WTC11 (cell line): Measurements from ENCODE around the gene PCDHB6. TPM values are rescaled to one million over a fixed set of nuclear protein-coding genes. Genes with fewer than 3 reads are reported as not detected.
"Not testable (repeated sequence)": the region's sequence is repeated elsewhere in the genome, so short reads cannot be mapped to it uniquely, and the experiment has no call there.

Experiments
- ATAC-seq: fragments of 200-7000 bp; cut with Tn5 transposase; 2 replicates; pipeline ENCODE4 v1.10.0; 2021; ENCODE audit warnings: mild to moderate bottlenecking, moderate library complexity
- CTCF ChIA-PET: fragments of 300-600 bp; sonication (Branson Sonifier 250); formaldehyde crosslinking; loops from one replicate; lab custom pipeline; 2021; ENCODE audit warnings: antibody characterized with exemption; lab: Charles Lee
- POLR2A ChIA-PET: fragments of 350-600 bp; sonication (Branson Sonifier 250); formaldehyde crosslinking; loops from one replicate; lab custom pipeline; 2021; ENCODE audit warnings: antibody characterized with exemption; lab: Charles Lee
- DNase-seq: peaks from one replicate; pipeline ENCODE4 v3.0.0; 2021; ENCODE audit warnings: low spot score
- H3K27ac Mint-ChIP-seq: 2 replicates; pipeline ENCODE4 v1.8.0; 2021; ENCODE audit warnings: mixed read lengths
- H3K27me3 Mint-ChIP-seq: 2 replicates; pipeline ENCODE4 v1.8.0; 2021; ENCODE audit warnings: low read depth, mild to moderate bottlenecking, moderate library complexity, mixed read lengths
- H3K36me3 Mint-ChIP-seq: 2 replicates; pipeline ENCODE4 v1.8.0; 2021; ENCODE audit warnings: mixed read lengths
- H3K4me1 Mint-ChIP-seq: 2 replicates; pipeline ENCODE4 v1.8.0; 2022; ENCODE audit warnings: mixed read lengths
- H3K4me3 Mint-ChIP-seq: 2 replicates; pipeline ENCODE4 v1.8.0; 2021; ENCODE audit warnings: mild to moderate bottlenecking, moderate library complexity, mixed read lengths
- H3K9me3 Mint-ChIP-seq: 2 replicates; pipeline ENCODE4 v1.8.0; 2021; ENCODE audit warnings: mixed read lengths
- ATF1 ChIP-seq: sonication (generic); formaldehyde crosslinking; IDR thresholded peaks from 2 replicates; pipeline ENCODE4 v1.8.1; 2023; ENCODE audit warnings: mild to moderate bottlenecking, moderate library complexity, missing genetic modification reagents
- CBFB ChIP-seq: sonication (generic); formaldehyde crosslinking; IDR thresholded peaks from 2 replicates; pipeline ENCODE4 v1.8.1; 2022; ENCODE audit warnings: mild to moderate bottlenecking, low read depth, missing genetic modification reagents
- CREB1 ChIP-seq: sonication (generic); formaldehyde crosslinking; IDR thresholded peaks from 2 replicates; pipeline ENCODE4 v1.8.0; 2023; ENCODE audit warnings: mild to moderate bottlenecking, missing genetic modification reagents
- EMX1 ChIP-seq: fragments of 250-450 bp; sonication (Bioruptor Pico); IDR thresholded peaks from 2 replicates; pipeline ENCODE4 v1.8.0; 2021; ENCODE audit warnings: mild to moderate bottlenecking
- ESRRA ChIP-seq: sonication (generic); formaldehyde crosslinking; IDR thresholded peaks from 2 replicates; pipeline ENCODE4 v1.8.1; 2022; ENCODE audit warnings: mild to moderate bottlenecking, missing genetic modification reagents, borderline replicate concordance
- FOXJ3 ChIP-seq: sonication (generic); formaldehyde crosslinking; IDR thresholded peaks from 2 replicates; pipeline ENCODE4 v1.9.0; 2021; ENCODE audit warnings: missing genetic modification reagents, mild to moderate bottlenecking, borderline replicate concordance
- GABPB1 ChIP-seq: sonication (generic); formaldehyde crosslinking; IDR thresholded peaks from 2 replicates; pipeline ENCODE4 v1.8.1; 2023; ENCODE audit warnings: mild to moderate bottlenecking, missing genetic modification reagents
- MXD4 ChIP-seq: fragments of 250-450 bp; sonication (Bioruptor Pico); IDR thresholded peaks from 2 replicates; pipeline ENCODE4 v1.8.0; 2021; ENCODE audit warnings: mild to moderate bottlenecking, moderate library complexity, borderline replicate concordance
- NR3C1 ChIP-seq: sonication (generic); formaldehyde crosslinking; conservative IDR thresholded peaks from 2 replicates; pipeline ENCODE4 v1.8.1; 2023; ENCODE audit warnings: low read depth, mild to moderate bottlenecking, missing genetic modification reagents
- OVOL2 ChIP-seq: fragments of 250-450 bp; sonication (Bioruptor Pico); IDR thresholded peaks from 2 replicates; pipeline ENCODE4 v1.9.0; 2021; ENCODE audit warnings: mild to moderate bottlenecking, borderline replicate concordance
- SMAD4 ChIP-seq: sonication (generic); formaldehyde crosslinking; IDR thresholded peaks from 2 replicates; pipeline ENCODE4 v1.8.0; 2022; ENCODE audit warnings: mild to moderate bottlenecking, missing genetic modification reagents
- SOX15 ChIP-seq: fragments of 250-450 bp; sonication (Bioruptor Pico); IDR thresholded peaks from 2 replicates; pipeline ENCODE4 v1.9.0; 2021; ENCODE audit warnings: mild to moderate bottlenecking
- TEAD4 ChIP-seq: sonication (generic); formaldehyde crosslinking; IDR thresholded peaks from 2 replicates; pipeline ENCODE4 v1.8.0; 2022; ENCODE audit warnings: mild to moderate bottlenecking, missing genetic modification reagents
- ZBTB21 ChIP-seq: sonication (generic); formaldehyde crosslinking; IDR thresholded peaks from 2 replicates; pipeline ENCODE4 v1.8.1; 2023; ENCODE audit warnings: mild to moderate bottlenecking, missing genetic modification reagents, borderline replicate concordance
- ZNF138 ChIP-seq: sonication (generic); formaldehyde crosslinking; conservative IDR thresholded peaks from 2 replicates; pipeline ENCODE4 v1.8.1; 2022; ENCODE audit warnings: mild to moderate bottlenecking, moderate library complexity, missing genetic modification reagents
- ZNF232 ChIP-seq: sonication (generic); formaldehyde crosslinking; IDR thresholded peaks from 2 replicates; pipeline ENCODE4 v1.8.0; 2022; ENCODE audit warnings: mild to moderate bottlenecking, missing genetic modification reagents
- ZNF263 ChIP-seq: sonication (generic); formaldehyde crosslinking; IDR thresholded peaks from 2 replicates; pipeline ENCODE4 v1.8.1; 2022; ENCODE audit warnings: low read depth, mild to moderate bottlenecking, moderate library complexity, missing genetic modification reagents
- ZNF396 ChIP-seq: fragments of 250-450 bp; sonication (Bioruptor Pico); IDR thresholded peaks from 2 replicates; pipeline ENCODE4 v1.8.0; 2021; ENCODE audit warnings: mild to moderate bottlenecking, moderate library complexity, borderline replicate concordance
- total RNA-seq: library from RNA; stranded (reverse); gene quantifications from 3 replicates; pipeline ENCODE4 v1.2.3, GENCODE V29; 2021
- TF ChIP-seq, protein P1 (sequence below): fragments of 250-450 bp; sonication (Bioruptor Pico); IDR thresholded peaks from 2 replicates; pipeline ENCODE4 v1.9.0; 2021; ENCODE audit warnings: mild to moderate bottlenecking
- TF ChIP-seq, protein P2 (sequence below): sonication (generic); formaldehyde crosslinking; IDR thresholded peaks from 2 replicates; pipeline ENCODE4 v1.8.1; 2023; ENCODE audit warnings: mild to moderate bottlenecking, missing genetic modification reagents
- TF ChIP-seq, protein P3 (sequence below): fragments of 200-600 bp; IDR thresholded peaks from 2 replicates; pipeline ENCODE4 v1.8.0; 2022; ENCODE audit warnings: antibody characterized with exemption

The PCDHB6 gene
- total RNA-seq, 1 experiment from 2014 or later = 0.24 TPM

DNA sequence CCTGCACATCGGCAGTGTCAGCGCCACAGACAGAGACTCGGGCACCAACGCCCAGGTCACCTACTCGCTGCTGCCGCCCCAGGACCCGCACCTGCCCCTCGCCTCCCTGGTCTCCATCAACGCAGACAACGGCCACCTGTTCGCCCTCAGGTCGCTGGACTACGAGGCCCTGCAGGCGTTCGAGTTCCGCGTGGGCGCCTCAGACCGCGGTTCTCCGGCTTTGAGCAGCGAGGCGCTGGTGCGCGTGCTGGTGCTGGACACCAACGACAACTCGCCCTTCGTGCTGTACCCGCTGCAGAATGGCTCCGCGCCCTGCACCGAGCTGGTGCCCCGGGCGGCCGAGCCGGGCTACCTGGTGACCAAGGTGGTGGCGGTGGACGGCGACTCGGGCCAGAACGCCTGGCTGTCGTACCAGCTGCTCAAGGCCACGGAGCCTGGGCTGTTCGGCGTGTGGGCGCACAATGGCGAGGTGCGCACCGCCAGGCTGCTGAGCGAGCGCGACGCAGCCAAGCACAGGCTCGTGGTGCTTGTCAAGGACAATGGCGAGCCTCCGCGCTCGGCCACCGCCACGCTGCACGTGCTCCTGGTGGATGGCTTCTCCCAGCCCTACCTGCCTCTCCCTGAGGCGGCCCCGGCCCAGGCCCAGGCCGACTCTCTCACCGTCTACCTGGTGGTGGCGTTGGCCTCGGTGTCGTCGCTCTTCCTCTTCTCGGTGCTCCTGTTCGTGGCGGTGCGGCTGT lies 26.3 kb upstream of the PCDHB6 start:
- H3K9me3 Mint-ChIP-seq, H3K27me3 Mint-ChIP-seq, ATAC-seq, H3K4me3 Mint-ChIP-seq, H3K27ac Mint-ChIP-seq, POLR2A ChIA-PET, DNase-seq: not testable (repeated sequence)
- Mint-ChIP-seq H3K4me1 (peaks cover 10% of the 10 kb centered on the region), H3K36me3 (peaks cover 10% of the 10 kb centered on the region)
- CTCF ChIA-PET = interaction anchor here (0.8 to 3.1 kb wide), 3 partner anchors 23 to 29 kb away, joined by 3 to 24 read pairs (median 4); partner anchors contain the start of gene PCDHB2

DNA sequence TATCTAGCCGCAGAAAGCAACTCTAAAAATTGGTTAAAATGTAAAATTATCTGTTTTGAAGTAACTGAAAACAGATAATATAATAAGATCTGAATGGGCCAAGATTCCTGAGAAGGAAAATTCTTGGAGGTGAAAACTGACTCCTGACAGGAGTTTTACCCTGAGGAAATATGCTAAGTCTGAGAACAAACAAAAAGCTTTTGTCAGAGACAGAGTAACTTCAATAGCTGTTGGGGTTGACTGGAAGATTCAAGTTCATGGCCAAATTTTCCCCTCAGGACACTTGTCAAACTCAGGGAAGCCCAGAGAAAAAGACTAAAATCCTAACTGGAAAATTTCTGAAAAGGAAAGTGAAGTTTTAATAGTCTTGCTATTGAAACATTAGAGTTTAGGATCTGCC lies 22.6 kb upstream of the PCDHB6 start:
- no peak for DNase-seq
- POLR2A ChIA-PET = no interaction called here
- CTCF ChIA-PET = interaction anchor here (1.0 to 3.2 kb wide), 11 partner anchors 8 to 300 kb away, joined by 3 to 22 read pairs (median 4); partner anchors contain the start of genes PCDHA6, PCDHB10, PCDHB14 and PCDHB16
- ATAC-seq = peak; percentile 60
- Mint-ChIP-seq H3K36me3 (peaks cover 10% of the 10 kb centered on the region), H3K27me3 (no peaks in the 10 kb centered on the region), H3K9me3 (peaks cover 4% of the 10 kb centered on the region), H3K4me3 (no peak overlapping the region), H3K4me1 (peaks cover 10% of the 10 kb centered on the region), H3K27ac (0 out of 2 replicates have a peak overlapping the region, but pooled peaks have one; percentile 24)
- TF ChIP-seq CBFB (CRISPR knock-in tag) (no peak), MXD4 (CRISPR knock-in tag) (no peak), FOXJ3 (no peak), OVOL2 (no peak), CREB1 (CRISPR knock-in tag) (no peak), GABPB1 (CRISPR knock-in tag) (no peak), NR3C1 (CRISPR knock-in tag) (no peak), SOX15 (CRISPR knock-in tag) (no peak), ESRRA (no peak), ZNF263 (CRISPR knock-in tag) (no peak), TEAD4 (CRISPR knock-in tag) (no peak), ZNF138 (CRISPR knock-in tag) (no peak), ZNF396 (no peak), SMAD4 (CRISPR knock-in tag) (no peak), ZBTB21 (CRISPR knock-in tag) (no peak), ATF1 (CRISPR knock-in tag) (no peak), ZNF232 (CRISPR knock-in tag) (no peak)
- TF ChIP-seq, protein P1, sequence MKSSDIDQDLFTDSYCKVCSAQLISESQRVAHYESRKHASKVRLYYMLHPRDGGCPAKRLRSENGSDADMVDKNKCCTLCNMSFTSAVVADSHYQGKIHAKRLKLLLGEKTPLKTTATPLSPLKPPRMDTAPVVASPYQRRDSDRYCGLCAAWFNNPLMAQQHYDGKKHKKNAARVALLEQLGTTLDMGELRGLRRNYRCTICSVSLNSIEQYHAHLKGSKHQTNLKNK (CRISPR knock-in tag) = no peak
- TF ChIP-seq, protein P2, sequence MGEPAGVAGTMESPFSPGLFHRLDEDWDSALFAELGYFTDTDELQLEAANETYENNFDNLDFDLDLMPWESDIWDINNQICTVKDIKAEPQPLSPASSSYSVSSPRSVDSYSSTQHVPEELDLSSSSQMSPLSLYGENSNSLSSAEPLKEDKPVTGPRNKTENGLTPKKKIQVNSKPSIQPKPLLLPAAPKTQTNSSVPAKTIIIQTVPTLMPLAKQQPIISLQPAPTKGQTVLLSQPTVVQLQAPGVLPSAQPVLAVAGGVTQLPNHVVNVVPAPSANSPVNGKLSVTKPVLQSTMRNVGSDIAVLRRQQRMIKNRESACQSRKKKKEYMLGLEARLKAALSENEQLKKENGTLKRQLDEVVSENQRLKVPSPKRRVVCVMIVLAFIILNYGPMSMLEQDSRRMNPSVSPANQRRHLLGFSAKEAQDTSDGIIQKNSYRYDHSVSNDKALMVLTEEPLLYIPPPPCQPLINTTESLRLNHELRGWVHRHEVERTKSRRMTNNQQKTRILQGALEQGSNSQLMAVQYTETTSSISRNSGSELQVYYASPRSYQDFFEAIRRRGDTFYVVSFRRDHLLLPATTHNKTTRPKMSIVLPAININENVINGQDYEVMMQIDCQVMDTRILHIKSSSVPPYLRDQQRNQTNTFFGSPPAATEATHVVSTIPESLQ (CRISPR knock-in tag) = no peak

DNA sequence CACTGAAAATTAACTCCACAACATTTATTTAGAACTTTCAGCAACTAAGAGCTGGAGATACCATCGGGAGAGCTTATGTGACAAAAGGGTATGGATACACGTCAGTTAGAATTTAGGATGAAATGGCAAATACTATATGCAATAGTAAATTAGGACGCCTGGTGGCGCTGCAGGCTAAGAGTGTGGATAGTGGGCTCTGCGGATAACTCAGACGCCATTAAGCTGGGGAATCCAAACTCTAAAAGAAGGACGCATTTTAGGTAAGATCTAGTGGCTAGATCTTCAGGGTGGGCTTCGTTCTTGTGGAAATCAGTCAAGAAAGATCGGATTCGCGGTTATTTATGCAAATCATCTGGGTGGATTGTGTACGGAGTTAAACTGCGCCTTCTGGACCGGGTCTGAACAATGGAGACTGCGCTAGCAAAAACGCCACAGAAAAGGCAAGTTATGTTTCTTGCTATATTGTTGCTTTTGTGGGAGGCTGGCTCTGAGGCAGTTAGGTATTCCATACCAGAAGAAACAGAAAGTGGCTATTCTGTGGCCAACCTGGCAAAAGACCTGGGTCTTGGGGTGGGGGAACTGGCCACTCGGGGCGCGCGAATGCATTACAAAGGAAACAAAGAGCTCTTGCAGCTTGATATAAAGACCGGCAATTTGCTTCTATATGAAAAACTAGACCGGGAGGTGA lies 14.7 kb upstream of the PCDHB6 start, which contains the start of gene PCDHB5:
Gene PCDHB5, plus strand, starts transcription at position 177 of the 688 bp plus-strand sequence. Its CDS starts 229 bp downstream, at position 406.
- Mint-ChIP-seq H3K36me3 (peaks cover 24% of the 10 kb centered on the region), H3K4me3 (peak within 1 kb of the TSS; percentile 74), H3K27me3 (no peaks in the 10 kb centered on the region), H3K4me1 (peaks cover 4% of the 10 kb centered on the region; the same call in 1 of the 2 replicates), H3K27ac (peak within 1 kb of the TSS; percentile 64; the same call in 1 of the 2 replicates), H3K9me3 (peaks cover 40% of the 10 kb centered on the region)
- ATAC-seq (peak; percentile 89), DNase-seq (peak; percentile 72)
- ChIA-PET CTCF (interaction anchor here (0.6 to 4.0 kb wide), 55 partner anchors 9 to 429 kb away, joined by 3 to 45 read pairs (median 5); partner anchors contain the start of genes PCDHA10, PCDHA4, PCDHB1 and PCDHB10), POLR2A (no interaction called here)
- TF ChIP-seq, protein P3, sequence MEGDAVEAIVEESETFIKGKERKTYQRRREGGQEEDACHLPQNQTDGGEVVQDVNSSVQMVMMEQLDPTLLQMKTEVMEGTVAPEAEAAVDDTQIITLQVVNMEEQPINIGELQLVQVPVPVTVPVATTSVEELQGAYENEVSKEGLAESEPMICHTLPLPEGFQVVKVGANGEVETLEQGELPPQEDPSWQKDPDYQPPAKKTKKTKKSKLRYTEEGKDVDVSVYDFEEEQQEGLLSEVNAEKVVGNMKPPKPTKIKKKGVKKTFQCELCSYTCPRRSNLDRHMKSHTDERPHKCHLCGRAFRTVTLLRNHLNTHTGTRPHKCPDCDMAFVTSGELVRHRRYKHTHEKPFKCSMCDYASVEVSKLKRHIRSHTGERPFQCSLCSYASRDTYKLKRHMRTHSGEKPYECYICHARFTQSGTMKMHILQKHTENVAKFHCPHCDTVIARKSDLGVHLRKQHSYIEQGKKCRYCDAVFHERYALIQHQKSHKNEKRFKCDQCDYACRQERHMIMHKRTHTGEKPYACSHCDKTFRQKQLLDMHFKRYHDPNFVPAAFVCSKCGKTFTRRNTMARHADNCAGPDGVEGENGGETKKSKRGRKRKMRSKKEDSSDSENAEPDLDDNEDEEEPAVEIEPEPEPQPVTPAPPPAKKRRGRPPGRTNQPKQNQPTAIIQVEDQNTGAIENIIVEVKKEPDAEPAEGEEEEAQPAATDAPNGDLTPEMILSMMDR = peak; percentile 72
- TF ChIP-seq EMX1 (CRISPR knock-in tag) = no peak
